Measurements from ENCODE around the gene CAPN5. TPM values are rescaled to one million over a fixed set of nuclear protein-coding genes. Genes with fewer than 3 reads are reported as not detected.

CAPN5 gene
- total and polyA plus RNA-seq, 4 donors = 6.5 to 25.8 (median 18.2) TPM

GRCh38 chr11:77114089-77114463 lies 47.3 kb downstream of the CAPN5 start (continued):
- no peak for TF ChIP-seq REST (IDR thresholded peaks at IDR 0.05)
- TF ChIP-seq RXRA (IDR thresholded peaks at IDR 0.05) = no peak
- no peak for TF ChIP-seq JUND (IDR thresholded peaks at IDR 0.05)
- TF ChIP-seq MAX (IDR thresholded peaks at IDR 0.05) = no peak
- TF ChIP-seq TAF1 (conservative IDR thresholded peaks at IDR 0.05) = no peak
- no peak for TF ChIP-seq FOXA2 (IDR thresholded peaks at IDR 0.05)
- no peak for TF ChIP-seq ATF3 (IDR thresholded peaks at IDR 0.05)
- TF ChIP-seq FOXA1 (IDR thresholded peaks at IDR 0.05) = no peak
- TF ChIP-seq GABPA (IDR thresholded peaks at IDR 0.05 in 1 of 2, conservative IDR thresholded peaks at IDR 0.05 in 1 of 2) = no peak

- Histone ChIP-seq H3K27ac (ENCODE audit: low read depth in 1 of 2, low read length in 2 of 2) (no peak overlapping the region), H3K4me3 (ENCODE audit: low read depth in 1 of 3, low read length in 3 of 3) (no peak overlapping the region), H3K9me3 (ENCODE audit: control insufficient read depth in 4 of 4, low read length in 3 of 4) (no peaks in the 10 kb centered on the region), H3K9ac (ENCODE audit: low read depth in 1 of 2, low read length in 2 of 2) (no peak overlapping the region), H3K27me3 (ENCODE audit: control insufficient read depth in 4 of 4, insufficient read depth in 4 of 4, low read length in 3 of 4) (no peaks in the 10 kb centered on the region), H3K4me1 (ENCODE audit: control insufficient read depth in 4 of 4, insufficient read depth in 4 of 4, low read length in 3 of 4) (peaks cover 0 to 9% (median 2%) of the 10 kb centered on the region in 4 donors), H3K36me3 (ENCODE audit: control insufficient read depth in 4 of 4, insufficient read depth in 3 of 4, low read depth in 1 of 4, low read length in 3 of 4) (peaks cover 6 to 58% (median 18%) of the 10 kb centered on the region in 4 donors)
- TF ChIP-seq NR2F2 (IDR thresholded peaks at IDR 0.05) = no peak
- TF ChIP-seq RXRA (IDR thresholded peaks at IDR 0.05) = no peak
- no peak for TF ChIP-seq FOXA2 (IDR thresholded peaks at IDR 0.05)
- TF ChIP-seq YY1 (IDR thresholded peaks at IDR 0.05) = no peak
- TF ChIP-seq HNF4G (IDR thresholded peaks at IDR 0.05) = no peak
- TF ChIP-seq ZBTB33 (IDR thresholded peaks at IDR 0.05) = no peak
- TF ChIP-seq EGR1 (IDR thresholded peaks at IDR 0.05; ENCODE audit: low read depth in 2 of 2) = no peak
- TF ChIP-seq SP1 (IDR thresholded peaks at IDR 0.05) = no peak
- TF ChIP-seq GABPA (IDR thresholded peaks at IDR 0.05 in 1 of 2, conservative IDR thresholded peaks at IDR 0.05 in 1 of 2) = no peak
- no peak for TF ChIP-seq REST (IDR thresholded peaks at IDR 0.05)
- no peak for TF ChIP-seq ATF3 (IDR thresholded peaks at IDR 0.05)
- no peak for TF ChIP-seq RAD21 (IDR thresholded peaks at IDR 0.05)
- no peak for TF ChIP-seq TAF1 (conservative IDR thresholded peaks at IDR 0.05)
- TF ChIP-seq HNF4A (conservative IDR thresholded peaks at IDR 0.05) = no peak
- no peak for DNase-seq (ENCODE audit: low spot score)
- WGBS = 96% methylated on average over 16 of the region's 16 CpGs
Observed at GRCh38 chr11:77115181-77115611, 48.4 kb downstream of the CAPN5 start.

Measured in liver (tissue), 9 donors.